Measurements from ENCODE around the gene MAGI2. TPM values are rescaled to one million over a fixed set of nuclear protein-coding genes. Genes with fewer than 3 reads are reported as not detected.
"Not testable (repeated sequence)": the region's sequence is repeated elsewhere in the genome, so short reads cannot be mapped to it uniquely, and the experiment has no call there.

Gene MAGI2
- total and polyA plus RNA-seq, 4 donors = 0.37 to 4.1 (median 1.4) TPM

- no peak for DNase-seq (ENCODE audit: low spot score)
- Histone ChIP-seq H3K27ac (ENCODE audit: low read depth in 1 of 2, low read length in 2 of 2) (no peak overlapping the region), H3K4me1 (ENCODE audit: control insufficient read depth in 4 of 4, insufficient read depth in 4 of 4, low read length in 3 of 4) (no peaks in the 10 kb centered on the region), H3K9ac (ENCODE audit: low read depth in 1 of 2, low read length in 2 of 2) (no peak overlapping the region), H3K4me3 (ENCODE audit: low read depth in 1 of 3, low read length in 3 of 3) (no peak overlapping the region), H3K36me3 (ENCODE audit: control insufficient read depth in 4 of 4, insufficient read depth in 3 of 4, low read depth in 1 of 4, low read length in 3 of 4) (no peaks in the 10 kb centered on the region), H3K9me3 (ENCODE audit: control insufficient read depth in 4 of 4, low read length in 3 of 4) (peaks cover 0 to 6% (median 2%) of the 10 kb centered on the region in 4 donors), H3K27me3 (ENCODE audit: control insufficient read depth in 4 of 4, insufficient read depth in 4 of 4, low read length in 3 of 4) (no peaks in the 10 kb centered on the region)
- TF ChIP-seq FOXA2 (IDR thresholded peaks at IDR 0.05) (no peak), CTCF (IDR thresholded peaks at IDR 0.05; ENCODE audit: low read depth, low read length, missing input control) (no peak), RAD21 (IDR thresholded peaks at IDR 0.05) (no peak), EGR1 (IDR thresholded peaks at IDR 0.05; ENCODE audit: low read depth in 2 of 2) (no peak), HNF4A (conservative IDR thresholded peaks at IDR 0.05) (no peak), RXRA (IDR thresholded peaks at IDR 0.05) (no peak), JUND (IDR thresholded peaks at IDR 0.05) (no peak), ZBTB33 (IDR thresholded peaks at IDR 0.05) (no peak), SP1 (IDR thresholded peaks at IDR 0.05) (no peak), MAX (IDR thresholded peaks at IDR 0.05) (no peak), FOXA1 (IDR thresholded peaks at IDR 0.05) (no peak), ATF3 (IDR thresholded peaks at IDR 0.05) (no peak), HNF4G (IDR thresholded peaks at IDR 0.05) (no peak), GABPA (IDR thresholded peaks at IDR 0.05 in 1 of 2, conservative IDR thresholded peaks at IDR 0.05 in 1 of 2) (no peak), TAF1 (conservative IDR thresholded peaks at IDR 0.05) (no peak), REST (IDR thresholded peaks at IDR 0.05) (no peak), YY1 (IDR thresholded peaks at IDR 0.05) (no peak), NR2F2 (IDR thresholded peaks at IDR 0.05) (no peak)
Observed at GRCh38 chr7:78247910-78248689, 1205.4 kb downstream of the MAGI2 start.

GRCh38 chr7:78240179-78240578 lies 1213.3 kb downstream of the MAGI2 start:
- H3K4me1 ChIP-seq (ENCODE audit: control insufficient read depth in 4 of 4, insufficient read depth in 4 of 4, low read length in 3 of 4); H3K9ac ChIP-seq (ENCODE audit: low read depth in 1 of 2, low read length in 2 of 2); DNase-seq (ENCODE audit: low spot score); H3K9me3 ChIP-seq (ENCODE audit: control insufficient read depth in 4 of 4, low read length in 3 of 4); H3K4me3 ChIP-seq (ENCODE audit: low read depth in 1 of 3, low read length in 3 of 3); H3K27me3 ChIP-seq (ENCODE audit: control insufficient read depth in 4 of 4, insufficient read depth in 4 of 4, low read length in 3 of 4); H3K27ac ChIP-seq (ENCODE audit: low read depth in 1 of 2, low read length in 2 of 2); H3K36me3 ChIP-seq (ENCODE audit: control insufficient read depth in 4 of 4, insufficient read depth in 3 of 4, low read depth in 1 of 4, low read length in 3 of 4): not testable (repeated sequence)
- 92% methylated on average over 1 of the region's 1 CpG for WGBS

Measured in liver (tissue), 9 donors.